ENCODE data around the gene TM9SF3.

Gene TM9SF3

GRCh38 chr10:96497391-96497790 lies 89.4 kb downstream of the TM9SF3 start:
- H3K36me3 Mint-ChIP-seq (ENCODE audit: low read depth) = no peaks in the 10 kb centered on the region

GRCh38 chr10:96496281-96496925 lies 90.4 kb downstream of the TM9SF3 start:
- Mint-ChIP-seq H3K4me1 (ENCODE audit: low read depth) (no peaks in the 10 kb centered on the region), H3K4me3 (no peak overlapping the region), H3K9me3 (no peaks in the 10 kb centered on the region), H3K27me3 (peaks cover 12% of the 10 kb centered on the region), H3K27ac (no peak overlapping the region), H3K36me3 (ENCODE audit: low read depth) (no peaks in the 10 kb centered on the region)
- DNase-seq = no peak

More at GRCh38 chr10:96497391-96497790, 89.4 kb downstream of the TM9SF3 start:
- no peak for DNase-seq
- H3K4me3 Mint-ChIP-seq = no peak overlapping the region
- H3K9me3 Mint-ChIP-seq = no peaks in the 10 kb centered on the region
- no peaks in the 10 kb centered on the region for H3K4me1 Mint-ChIP-seq (ENCODE audit: low read depth)
- peaks cover 12% of the 10 kb centered on the region for H3K27me3 Mint-ChIP-seq
- H3K27ac Mint-ChIP-seq = no peak overlapping the region

GRCh38 chr10:96495544-96495943 lies 91.3 kb downstream of the TM9SF3 start:
- Mint-ChIP-seq H3K4me1 (ENCODE audit: low read depth) (no peaks in the 10 kb centered on the region), H3K36me3 (ENCODE audit: low read depth) (no peaks in the 10 kb centered on the region), H3K4me3 (no peak overlapping the region), H3K27ac (no peak overlapping the region), H3K9me3 (no peaks in the 10 kb centered on the region), H3K27me3 (peaks cover 12% of the 10 kb centered on the region)
- DNase-seq = no peak

GRCh38 chr10:96494694-96495093 lies 92.1 kb downstream of the TM9SF3 start:
- Mint-ChIP-seq H3K4me1 (ENCODE audit: low read depth) (no peaks in the 10 kb centered on the region), H3K27me3 (peaks cover 12% of the 10 kb centered on the region), H3K36me3 (ENCODE audit: low read depth) (no peaks in the 10 kb centered on the region), H3K9me3 (no peaks in the 10 kb centered on the region), H3K27ac (no peak overlapping the region), H3K4me3 (no peak overlapping the region)
- DNase-seq = no peak

- H3K4me3 Mint-ChIP-seq = no peak overlapping the region
- H3K4me1 Mint-ChIP-seq (ENCODE audit: low read depth) = no peaks in the 10 kb centered on the region
- no peaks in the 10 kb centered on the region for H3K9me3 Mint-ChIP-seq
- H3K36me3 Mint-ChIP-seq (ENCODE audit: low read depth) = no peaks in the 10 kb centered on the region
- H3K27ac Mint-ChIP-seq = no peak overlapping the region
- DNase-seq = no peak
- H3K27me3 Mint-ChIP-seq = peaks cover 15% of the 10 kb centered on the region
Observed at GRCh38 chr10:96493871-96494525, 92.8 kb downstream of the TM9SF3 start.

GRCh38 chr10:96493254-96493653 lies 93.6 kb downstream of the TM9SF3 start:
- Mint-ChIP-seq H3K27ac (no peak overlapping the region), H3K36me3 (ENCODE audit: low read depth) (no peaks in the 10 kb centered on the region), H3K4me3 (no peak overlapping the region), H3K4me1 (ENCODE audit: low read depth) (no peaks in the 10 kb centered on the region), H3K9me3 (no peaks in the 10 kb centered on the region), H3K27me3 (peaks cover 22% of the 10 kb centered on the region)
- DNase-seq = no peak

- peaks cover 24% of the 10 kb centered on the region for H3K27me3 Mint-ChIP-seq
- no peaks in the 10 kb centered on the region for H3K9me3 Mint-ChIP-seq
- no peak overlapping the region for H3K27ac Mint-ChIP-seq
- H3K36me3 Mint-ChIP-seq (ENCODE audit: low read depth) = no peaks in the 10 kb centered on the region
- H3K4me3 Mint-ChIP-seq = no peak overlapping the region
- no peaks in the 10 kb centered on the region for H3K4me1 Mint-ChIP-seq (ENCODE audit: low read depth)
- DNase-seq = no peak
Observed at GRCh38 chr10:96491303-96491702, 95.5 kb downstream of the TM9SF3 start.

- Mint-ChIP-seq H3K4me3 (no peak overlapping the region), H3K36me3 (ENCODE audit: low read depth) (no peaks in the 10 kb centered on the region), H3K9me3 (no peaks in the 10 kb centered on the region), H3K4me1 (ENCODE audit: low read depth) (no peaks in the 10 kb centered on the region), H3K27ac (no peak overlapping the region), H3K27me3 (peaks cover 28% of the 10 kb centered on the region)
- DNase-seq = no peak
Observed at GRCh38 chr10:96488161-96488935, 98.5 kb downstream of the TM9SF3 start.

GRCh38 chr10:96482815-96483588 lies 103.8 kb downstream of the TM9SF3 start:
- peaks cover 39% of the 10 kb centered on the region for H3K27me3 Mint-ChIP-seq
- H3K27ac Mint-ChIP-seq = no peak overlapping the region
- no peaks in the 10 kb centered on the region for H3K4me1 Mint-ChIP-seq (ENCODE audit: low read depth)
- H3K4me3 Mint-ChIP-seq = no peak overlapping the region
- no peaks in the 10 kb centered on the region for H3K9me3 Mint-ChIP-seq
- H3K36me3 Mint-ChIP-seq (ENCODE audit: low read depth) = no peaks in the 10 kb centered on the region
- DNase-seq = no peak

GRCh38 chr10:96478355-96478754 lies 108.5 kb downstream of the TM9SF3 start:
- Mint-ChIP-seq H3K9me3 (no peaks in the 10 kb centered on the region), H3K27ac (no peak overlapping the region), H3K4me3 (no peak overlapping the region), H3K36me3 (ENCODE audit: low read depth) (no peaks in the 10 kb centered on the region), H3K27me3 (peaks cover 37% of the 10 kb centered on the region), H3K4me1 (ENCODE audit: low read depth) (no peaks in the 10 kb centered on the region)
- DNase-seq = no peak

GRCh38 chr10:96473866-96474265 lies 112.9 kb downstream of the TM9SF3 start:
- Mint-ChIP-seq H3K4me1 (ENCODE audit: low read depth) (no peaks in the 10 kb centered on the region), H3K27ac (no peak overlapping the region), H3K27me3 (peaks cover 33% of the 10 kb centered on the region), H3K4me3 (no peak overlapping the region), H3K36me3 (ENCODE audit: low read depth) (no peaks in the 10 kb centered on the region), H3K9me3 (no peaks in the 10 kb centered on the region)
- DNase-seq = no peak

GRCh38 chr10:96470116-96470743 lies 116.6 kb downstream of the TM9SF3 start:
- H3K4me1 Mint-ChIP-seq (ENCODE audit: low read depth) = no peaks in the 10 kb centered on the region
- H3K27ac Mint-ChIP-seq = no peak overlapping the region
- no peaks in the 10 kb centered on the region for H3K9me3 Mint-ChIP-seq
- peak; percentile 37 for DNase-seq
- no peaks in the 10 kb centered on the region for H3K36me3 Mint-ChIP-seq (ENCODE audit: low read depth)
- H3K4me3 Mint-ChIP-seq = no peak overlapping the region
- H3K27me3 Mint-ChIP-seq = peaks cover 47% of the 10 kb centered on the region

GRCh38 chr10:96468845-96469244 lies 118.0 kb downstream of the TM9SF3 start:
- Mint-ChIP-seq H3K27me3 (peaks cover 45% of the 10 kb centered on the region), H3K9me3 (no peaks in the 10 kb centered on the region), H3K4me3 (no peak overlapping the region), H3K27ac (no peak overlapping the region), H3K4me1 (ENCODE audit: low read depth) (no peaks in the 10 kb centered on the region), H3K36me3 (ENCODE audit: low read depth) (no peaks in the 10 kb centered on the region)
- DNase-seq = no peak

Measured in activated T-cell treated with anti-CD3 and anti-CD28 coated beads, Interleukin-2, amount 50 U/mL, for 24 hours (primary cell).